ENCODE measurements around the gene PHRF1.

DNA sequence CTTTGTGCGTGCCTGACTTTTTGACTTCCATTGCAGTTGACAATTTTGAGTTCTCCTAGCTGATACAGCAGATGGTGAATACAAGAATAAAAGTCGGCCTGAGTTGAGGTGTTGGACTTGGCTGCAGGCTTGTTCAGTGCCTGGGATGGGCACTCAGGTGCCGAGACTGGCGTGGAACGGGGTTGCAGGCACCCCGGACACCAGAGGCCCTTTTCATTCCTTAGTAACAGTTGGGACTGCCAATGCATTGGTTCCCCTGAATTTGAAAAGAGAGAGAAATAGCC is 1.3 kb downstream of the PHRF1 start:
- TF ChIP-seq, protein P1, sequence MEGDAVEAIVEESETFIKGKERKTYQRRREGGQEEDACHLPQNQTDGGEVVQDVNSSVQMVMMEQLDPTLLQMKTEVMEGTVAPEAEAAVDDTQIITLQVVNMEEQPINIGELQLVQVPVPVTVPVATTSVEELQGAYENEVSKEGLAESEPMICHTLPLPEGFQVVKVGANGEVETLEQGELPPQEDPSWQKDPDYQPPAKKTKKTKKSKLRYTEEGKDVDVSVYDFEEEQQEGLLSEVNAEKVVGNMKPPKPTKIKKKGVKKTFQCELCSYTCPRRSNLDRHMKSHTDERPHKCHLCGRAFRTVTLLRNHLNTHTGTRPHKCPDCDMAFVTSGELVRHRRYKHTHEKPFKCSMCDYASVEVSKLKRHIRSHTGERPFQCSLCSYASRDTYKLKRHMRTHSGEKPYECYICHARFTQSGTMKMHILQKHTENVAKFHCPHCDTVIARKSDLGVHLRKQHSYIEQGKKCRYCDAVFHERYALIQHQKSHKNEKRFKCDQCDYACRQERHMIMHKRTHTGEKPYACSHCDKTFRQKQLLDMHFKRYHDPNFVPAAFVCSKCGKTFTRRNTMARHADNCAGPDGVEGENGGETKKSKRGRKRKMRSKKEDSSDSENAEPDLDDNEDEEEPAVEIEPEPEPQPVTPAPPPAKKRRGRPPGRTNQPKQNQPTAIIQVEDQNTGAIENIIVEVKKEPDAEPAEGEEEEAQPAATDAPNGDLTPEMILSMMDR (IDR thresholded peaks at IDR 0.05; ENCODE audit: low read depth, low read length, missing input control), result no peak
- TF ChIP-seq, protein P2, sequence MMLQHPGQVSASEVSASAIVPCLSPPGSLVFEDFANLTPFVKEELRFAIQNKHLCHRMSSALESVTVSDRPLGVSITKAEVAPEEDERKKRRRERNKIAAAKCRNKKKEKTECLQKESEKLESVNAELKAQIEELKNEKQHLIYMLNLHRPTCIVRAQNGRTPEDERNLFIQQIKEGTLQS (IDR thresholded peaks at IDR 0.05), result no peak
- TF ChIP-seq TAF1 (conservative IDR thresholded peaks at IDR 0.05), result no peak
- no peak for TF ChIP-seq HNF4A (conservative IDR thresholded peaks at IDR 0.05)
